Body of pancreas (tissue), 4 donors: ENCODE data around the gene YOD1. TPM values are rescaled to one million over a fixed set of nuclear protein-coding genes. Genes with fewer than 3 reads are reported as not detected.

Experiments
- ATAC-seq: fragments of 150-250 bp; one replicate; pipeline ENCODE4 v1.9.1; 2016
- DNase-seq, 4 donors: peaks; one replicate each; pipeline ENCODE4 v3.0.0-alpha.2; 2019
- H3K27ac ChIP-seq, 4 donors: fragments of 200-600 bp; sonication (generic); 1 replicate in 3 of 4; 2 replicates in 1 of 4; pipeline versions ENCODE4 v1.5.1 to v1.6.1; 2016 to 2019; ENCODE audit warnings: mild to moderate bottlenecking in 1 of 4, mixed read lengths in 1 of 4, moderate library complexity in 1 of 4
- H3K27me3 ChIP-seq, 2 donors: fragments of 200-600 bp; sonication (generic); one replicate each; pipeline ENCODE4 v1.6.0; 2016; ENCODE audit warnings: mild to moderate bottlenecking in 1 of 2
- H3K36me3 ChIP-seq, 2 donors: fragments of 200-600 bp; sonication (generic); replicated peaks in 1 of 2; 2 replicates each; pipeline ENCODE4 v1.5.1; 2016; ENCODE audit warnings: low read depth in 2 of 2; ENCODE audit not compliant: insufficient read depth in 1 of 2
- H3K4me1 ChIP-seq: fragments of 200-600 bp; sonication (generic); one replicate; pipeline ENCODE4 v1.6.0; 2016
- H3K4me3 ChIP-seq, 2 donors: fragments of 200-600 bp; sonication (generic); 1 replicate in 1 of 2; 2 replicates in 1 of 2; pipeline ENCODE4 v1.5.1; 2016 to 2019
- H3K9me3 ChIP-seq, 3 donors: fragments of 200-600 bp; sonication (generic); 1 replicate in 2 of 3; 2 replicates in 1 of 3; pipeline ENCODE4 v1.5.1; 2016
- CTCF ChIP-seq, 7 experiments: fragments of 450-650 bp in 4 of 7; fragments of 200-600 bp in 3 of 7; sonication (generic) in 3 of 7; IDR thresholded peaks; one replicate each; pipeline ENCODE4 v1.5.1; 2016 to 2019; ENCODE audit warnings: antibody characterized with exemption in 7 of 7
- POLR2A ChIP-seq, 3 donors: fragments of 450-650 bp; IDR thresholded peaks; one replicate each; pipeline ENCODE4 v1.6.1; 2016; ENCODE audit warnings: antibody characterized with exemption in 3 of 3, mild to moderate bottlenecking in 2 of 3
- WGBS, 2 donors: methylation state at CpG; one replicate each; pipeline ENCODE4 v1.1.5; 2017; 5-methylcytosine and 5-hydroxymethylcytosine counted together
- intact Hi-C: fragments of 100-400 bp; cut with DNase I; formaldehyde crosslinking; loops from one replicate; pipeline ENCODE4 v1.15.1; 2023
- total RNA-seq, 2 donors: library from RNA; depleted of rRNA; stranded (reverse); fragments of >200 nt; gene quantifications; one replicate each; pipeline ENCODE4 v1.1.0, GENCODE V29; 2016

YOD1 gene
- total RNA-seq, 2 donors from 2014 or later: 5.4 to 5.9 TPM

- Histone ChIP-seq H3K36me3 (peaks cover 0 to 13% of the 10 kb centered on the region in 2 donors), H3K27me3 (no peaks in the 10 kb centered on the region), H3K4me3 (no peak overlapping the region), H3K27ac (no peak overlapping the region), H3K4me1 (no peaks in the 10 kb centered on the region), H3K9me3 (no peaks in the 10 kb centered on the region)
- WGBS, 2 donors: 93 to 98% methylated on average over 5 of the region's 5 CpGs
- TF ChIP-seq POLR2A (IDR thresholded peaks at IDR 0.05) (no peak), CTCF (IDR thresholded peaks at IDR 0.05) (no peak)
- no peak for ATAC-seq
- intact Hi-C loops: no loop called here
- DNase-seq: no peak
Observed at GRCh38 chr1:207069858-207070506, 19.0 kb upstream of the YOD1 start.

- H3K36me3 ChIP-seq: peaks cover 0 to 13% of the 10 kb centered on the region in 2 donors
Observed at GRCh38 chr1:207069061-207069460, 18.1 kb upstream of the YOD1 start.

GRCh38 chr1:207067665-207068064, 16.7 kb upstream of the YOD1 start:
- Histone ChIP-seq H3K4me1 (peaks cover 5% of the 10 kb centered on the region), H3K36me3 (peaks cover 0 to 15% of the 10 kb centered on the region in 2 donors), H3K27ac (no peak overlapping the region), H3K9me3 (no peaks in the 10 kb centered on the region), H3K27me3 (no peaks in the 10 kb centered on the region), H3K4me3 (no peak overlapping the region)
- TF ChIP-seq POLR2A (IDR thresholded peaks at IDR 0.05) (no peak), CTCF (IDR thresholded peaks at IDR 0.05) (no peak)
- intact Hi-C loops: no loop called here
- 91 to 97% methylated on average over 5 of the region's 5 CpGs for WGBS, 2 donors
- DNase-seq: no peak
- ATAC-seq: no peak

More at GRCh38 chr1:207069061-207069460, 18.1 kb upstream of the YOD1 start:
- TF ChIP-seq POLR2A (IDR thresholded peaks at IDR 0.05) (no peak), CTCF (IDR thresholded peaks at IDR 0.05) (no peak)
- intact Hi-C loops: no loop called here
- Histone ChIP-seq H3K27ac (no peak overlapping the region), H3K9me3 (no peaks in the 10 kb centered on the region), H3K4me1 (peaks cover 4% of the 10 kb centered on the region), H3K27me3 (no peaks in the 10 kb centered on the region), H3K4me3 (no peak overlapping the region)
- 81 to 96% methylated on average over 3 of the region's 3 CpGs for WGBS, 2 donors
- DNase-seq (no peak), ATAC-seq (no peak)

GRCh38 chr1:207067185-207067584, 16.2 kb upstream of the YOD1 start:
- Histone ChIP-seq H3K9me3 (no peaks in the 10 kb centered on the region), H3K4me3 (no peak overlapping the region), H3K27me3 (no peaks in the 10 kb centered on the region), H3K4me1 (peaks cover 5% of the 10 kb centered on the region), H3K27ac (no peak overlapping the region), H3K36me3 (peaks cover 0 to 15% of the 10 kb centered on the region in 2 donors)
- ATAC-seq: no peak
- TF ChIP-seq POLR2A (IDR thresholded peaks at IDR 0.05) (no peak), CTCF (IDR thresholded peaks at IDR 0.05) (no peak)
- 43 to 58% methylated on average over 3 of the region's 3 CpGs for WGBS, 2 donors
- intact Hi-C loops: no loop called here
- no peak for DNase-seq

- Histone ChIP-seq H3K9me3 (no peaks in the 10 kb centered on the region), H3K4me3 (no peak overlapping the region), H3K27me3 (no peaks in the 10 kb centered on the region), H3K36me3 (peaks cover 0 to 17% of the 10 kb centered on the region in 2 donors), H3K4me1 (peaks cover 5% of the 10 kb centered on the region), H3K27ac (peak overlapping the region in 1 of 4 donors; percentile 23)
- DNase-seq: peak; percentile 27 to 75 (median 63)
- intact Hi-C loops: no loop called here
- no peak for TF ChIP-seq CTCF (IDR thresholded peaks at IDR 0.05)
- no peak for TF ChIP-seq POLR2A (IDR thresholded peaks at IDR 0.05)
- 50 to 61% methylated on average over 8 of the region's 8 CpGs for WGBS, 2 donors
- peak; percentile 88 for ATAC-seq
Observed at GRCh38 chr1:207064561-207064960, 13.6 kb upstream of the YOD1 start.
